K562 (cell line): ENCODE data around the gene PNMA8A. TPM values are rescaled to one million over a fixed set of nuclear protein-coding genes. Genes with fewer than 3 reads are reported as not detected.

Experiments used
- CBX1 ChIP-seq: sonication (generic); IDR thresholded peaks from 2 replicates; pipeline ENCODE4 v1.6.1; 2016; ENCODE audit warnings: antibody characterized with exemption, low read depth, mild to moderate bottlenecking
- CCAR2 ChIP-seq: fragments of 200-400 bp; formaldehyde crosslinking; IDR thresholded peaks from 2 replicates; pipeline ENCODE4 v1.6.1; 2017; ENCODE audit warnings: mild to moderate bottlenecking, low read depth, low read length
- EP300 ChIP-seq: IDR thresholded peaks from 2 replicates; pipeline ENCODE4 v1.6.1; 2012; ENCODE audit warnings: low read length, improper control_type of control experiment
- ETS1 ChIP-seq: conservative IDR thresholded peaks from 2 replicates; pipeline ENCODE4 v1.6.1; 2011; ENCODE audit warnings: low read depth, mild to moderate bottlenecking, low read length; ENCODE audit not compliant: control insufficient read depth
- GTF2F1 ChIP-seq: IDR thresholded peaks from 2 replicates; pipeline ENCODE4 v1.6.1; 2011; ENCODE audit warnings: low read depth, low read length, improper control_type of control experiment
- HDAC6 ChIP-seq: IDR thresholded peaks from 2 replicates; pipeline ENCODE4 v1.6.1; 2012; ENCODE audit warnings: low read depth, mild to moderate bottlenecking, control low read depth, inconsistent platforms, low read length, moderate library complexity
- HES1 ChIP-seq: fragments of 450-650 bp; IDR thresholded peaks from 2 replicates; pipeline ENCODE4 v1.6.1; 2016; ENCODE audit warnings: low read depth, mild to moderate bottlenecking, moderate library complexity
- HNRNPUL1 ChIP-seq: fragments of 200-400 bp; formaldehyde crosslinking; IDR thresholded peaks from 2 replicates; pipeline ENCODE4 v1.6.1; 2017; ENCODE audit warnings: low read length
- KLF6 ChIP-seq: fragments of 250-450 bp; sonication (Bioruptor Pico); IDR thresholded peaks from 2 replicates; pipeline ENCODE4 v1.4.0; 2020; ENCODE audit warnings: mild to moderate bottlenecking, moderate library complexity, borderline replicate concordance
- LARP7 ChIP-seq: fragments of 450-650 bp; IDR thresholded peaks from 2 replicates; pipeline ENCODE4 v1.6.1; 2016
- NCOA1 ChIP-seq: fragments of 450-650 bp; IDR thresholded peaks from 2 replicates; pipeline ENCODE4 v1.6.1; 2016; ENCODE audit warnings: low read depth
- NFE2L1 ChIP-seq: fragments of 450-650 bp; IDR thresholded peaks from 2 replicates; pipeline ENCODE4 v1.6.1; 2016; ENCODE audit warnings: missing genetic modification characterization, low read depth, mild to moderate bottlenecking, missing compliant biosample characterization, moderate library complexity, borderline replicate concordance
- NFYB ChIP-seq: IDR thresholded peaks from 2 replicates; pipeline ENCODE4 v1.6.1; 2011; ENCODE audit warnings: mild to moderate bottlenecking, moderate library complexity; ENCODE audit not compliant: insufficient read length; ENCODE audit errors: extremely low read depth
- PRPF4 ChIP-seq: fragments of 200-400 bp; formaldehyde crosslinking; IDR thresholded peaks from one replicate; pipeline ENCODE4 v1.6.1; 2017; ENCODE audit warnings: low read length, low read depth, mild to moderate bottlenecking; ENCODE audit not compliant: insufficient read depth, poor library complexity, severe bottlenecking
- RB1 ChIP-seq: fragments of 450-650 bp; IDR thresholded peaks from 2 replicates; pipeline ENCODE4 v1.6.1; 2017; ENCODE audit warnings: low read depth, mild to moderate bottlenecking
- RFX1 ChIP-seq: fragments of 450-650 bp; IDR thresholded peaks from 2 replicates; pipeline ENCODE4 v1.6.1; 2016; ENCODE audit warnings: mild to moderate bottlenecking, moderate library complexity
- SIN3B ChIP-seq: fragments of 450-650 bp; IDR thresholded peaks from 2 replicates; pipeline ENCODE4 v1.6.1; 2017; ENCODE audit warnings: low read depth, mild to moderate bottlenecking, moderate library complexity
- SMARCB1 ChIP-seq: IDR thresholded peaks from 2 replicates; pipeline ENCODE4 v1.6.1; 2011; ENCODE audit warnings: improper control_type of control experiment, low read depth; ENCODE audit not compliant: insufficient read length
- SRF ChIP-seq, 2 experiments: fragments of 250-450, 450-650 bp in 1 of 2; sonication (Bioruptor Pico) in 1 of 2; sonication (generic) in 1 of 2; formaldehyde crosslinking; IDR thresholded peaks; 2 replicates each; pipeline versions ENCODE4 v1.5.0 to v1.5.1; 2020 to 2022; ENCODE audit warnings: mild to moderate bottlenecking in 1 of 2, missing genetic modification reagents in 1 of 2
- ZFP91 ChIP-seq: sonication (generic); formaldehyde crosslinking; IDR thresholded peaks from 2 replicates; pipeline ENCODE4 v1.8.0; 2022; ENCODE audit warnings: mild to moderate bottlenecking, missing genetic modification reagents
- ZNF584 ChIP-seq: fragments of 200-800 bp; sonication (Bioruptor generic); IDR thresholded peaks from 2 replicates; pipeline ENCODE4 v1.6.1; 2016; ENCODE audit warnings: low read depth, mild to moderate bottlenecking, missing genetic modification characterization, missing compliant biosample characterization
- polyA plus RNA-seq, 8 experiments: library from polyadenylated mRNA; depleted of rRNA in 4 of 8; stranded (reverse) in 5 of 8; unstranded in 3 of 8; fragments of >200 nt; fragmentation: Nextera tagmentation in 2 of 8; fragmentation: Illumina TruSeq in 1 of 8; extraction: Ambion mirVana in 2 of 8; extraction: Trizol in 1 of 8; gene quantifications; 2 replicates each; pipeline versions ENCODE4 v1.2.1 to v1.2.3, GENCODE V29; 2011 to 2014; ENCODE audit warnings: inconsistent platforms in 1 of 8, missing spikeins in 1 of 8
- total RNA-seq, 7 experiments: library from RNA; depleted of rRNA in 6 of 7; stranded (reverse); fragments of >200 nt in 6 of 7; fragmentation: Illumina TruSeq in 2 of 7; extraction: Trizol in 2 of 7; gene quantifications; 2 replicates each; pipeline versions ENCODE4 v1.2.1 to v1.2.3, GENCODE V29; 2011 to 2021; ENCODE audit warnings: low replicate concordance in 1 of 7
- TF ChIP-seq, protein P1 (sequence below), 2 experiments: fragments of 450-650 bp; IDR thresholded peaks; 2 replicates each; pipeline ENCODE4 v1.6.1; 2018; ENCODE audit warnings: mild to moderate bottlenecking in 2 of 2, low read depth in 1 of 2; ENCODE audit not compliant: partially characterized antibody in 2 of 2

Gene PNMA8A
- total and polyA plus RNA-seq, 9 of the 15 experiments (the other 6 are each of a cell fraction or from before 2014, with no cell fraction given) = 6.6 to 23.8 (median 14.9) TPM

- TF ChIP-seq HES1 (no peak), EP300 (no peak), HDAC6 (no peak), SRF (CRISPR knock-in tag; IDR thresholded peaks at IDR 0.05) (no peak), NCOA1 (no peak), KLF6 (CRISPR knock-in tag) (no peak), NFE2L1 (tag) (no peak), CBX1 (no peak), HNRNPUL1 (no peak), SIN3B (no peak), ZFP91 (CRISPR knock-in tag) (peak; percentile 87), ETS1 (no peak), LARP7 (no peak), PRPF4 (no peak), RFX1 (no peak), CCAR2 (no peak), SMARCB1 (no peak), GTF2F1 (no peak), NFYB (no peak), ZNF584 (CRISPR knock-in tag) (no peak), RB1 (peak; percentile 82; the same call in 1 of the 2 replicates)
- TF ChIP-seq, protein P1, sequence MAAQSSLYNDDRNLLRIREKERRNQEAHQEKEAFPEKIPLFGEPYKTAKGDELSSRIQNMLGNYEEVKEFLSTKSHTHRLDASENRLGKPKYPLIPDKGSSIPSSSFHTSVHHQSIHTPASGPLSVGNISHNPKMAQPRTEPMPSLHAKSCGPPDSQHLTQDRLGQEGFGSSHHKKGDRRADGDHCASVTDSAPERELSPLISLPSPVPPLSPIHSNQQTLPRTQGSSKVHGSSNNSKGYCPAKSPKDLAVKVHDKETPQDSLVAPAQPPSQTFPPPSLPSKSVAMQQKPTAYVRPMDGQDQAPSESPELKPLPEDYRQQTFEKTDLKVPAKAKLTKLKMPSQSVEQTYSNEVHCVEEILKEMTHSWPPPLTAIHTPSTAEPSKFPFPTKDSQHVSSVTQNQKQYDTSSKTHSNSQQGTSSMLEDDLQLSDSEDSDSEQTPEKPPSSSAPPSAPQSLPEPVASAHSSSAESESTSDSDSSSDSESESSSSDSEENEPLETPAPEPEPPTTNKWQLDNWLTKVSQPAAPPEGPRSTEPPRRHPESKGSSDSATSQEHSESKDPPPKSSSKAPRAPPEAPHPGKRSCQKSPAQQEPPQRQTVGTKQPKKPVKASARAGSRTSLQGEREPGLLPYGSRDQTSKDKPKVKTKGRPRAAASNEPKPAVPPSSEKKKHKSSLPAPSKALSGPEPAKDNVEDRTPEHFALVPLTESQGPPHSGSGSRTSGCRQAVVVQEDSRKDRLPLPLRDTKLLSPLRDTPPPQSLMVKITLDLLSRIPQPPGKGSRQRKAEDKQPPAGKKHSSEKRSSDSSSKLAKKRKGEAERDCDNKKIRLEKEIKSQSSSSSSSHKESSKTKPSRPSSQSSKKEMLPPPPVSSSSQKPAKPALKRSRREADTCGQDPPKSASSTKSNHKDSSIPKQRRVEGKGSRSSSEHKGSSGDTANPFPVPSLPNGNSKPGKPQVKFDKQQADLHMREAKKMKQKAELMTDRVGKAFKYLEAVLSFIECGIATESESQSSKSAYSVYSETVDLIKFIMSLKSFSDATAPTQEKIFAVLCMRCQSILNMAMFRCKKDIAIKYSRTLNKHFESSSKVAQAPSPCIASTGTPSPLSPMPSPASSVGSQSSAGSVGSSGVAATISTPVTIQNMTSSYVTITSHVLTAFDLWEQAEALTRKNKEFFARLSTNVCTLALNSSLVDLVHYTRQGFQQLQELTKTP (IDR thresholded peaks at IDR 0.05; ENCODE audit: low read depth in 1 of 2, partially characterized antibody in 2 of 2) = no peak
Observed at GRCh38 chr19:46487802-46488445, 16.6 kb upstream of the PNMA8A start (continued).
